Mucosa of stomach (tissue), 1 donor: ENCODE measurements around the gene STC2.

Source experiments
- H3K27me3 ChIP-seq: one replicate; pipeline ENCODE4 v1.7.0; 2013; ENCODE audit warnings: mild to moderate bottlenecking, low read length; ENCODE audit not compliant: control insufficient read depth, insufficient read depth
- H3K36me3 ChIP-seq: one replicate; pipeline ENCODE4 v1.7.0; 2013; ENCODE audit warnings: low read length; ENCODE audit not compliant: control insufficient read depth, insufficient read depth
- H3K4me1 ChIP-seq: one replicate; pipeline ENCODE4 v1.7.0; 2013; ENCODE audit warnings: mild to moderate bottlenecking, low read length; ENCODE audit not compliant: control insufficient read depth, insufficient read depth
- H3K4me3 ChIP-seq: one replicate; pipeline ENCODE4 v1.7.0; 2013; ENCODE audit warnings: low read length
- H3K9ac ChIP-seq: one replicate; pipeline ENCODE4 v1.7.0; 2013; ENCODE audit warnings: mild to moderate bottlenecking, low read length, moderate library complexity
- H3K9me3 ChIP-seq: one replicate; pipeline ENCODE4 v1.7.0; 2013; ENCODE audit warnings: mild to moderate bottlenecking, low read length, moderate library complexity; ENCODE audit not compliant: control insufficient read depth
- donor health status: Pancreatic carcinoma.

The STC2 gene

DNA sequence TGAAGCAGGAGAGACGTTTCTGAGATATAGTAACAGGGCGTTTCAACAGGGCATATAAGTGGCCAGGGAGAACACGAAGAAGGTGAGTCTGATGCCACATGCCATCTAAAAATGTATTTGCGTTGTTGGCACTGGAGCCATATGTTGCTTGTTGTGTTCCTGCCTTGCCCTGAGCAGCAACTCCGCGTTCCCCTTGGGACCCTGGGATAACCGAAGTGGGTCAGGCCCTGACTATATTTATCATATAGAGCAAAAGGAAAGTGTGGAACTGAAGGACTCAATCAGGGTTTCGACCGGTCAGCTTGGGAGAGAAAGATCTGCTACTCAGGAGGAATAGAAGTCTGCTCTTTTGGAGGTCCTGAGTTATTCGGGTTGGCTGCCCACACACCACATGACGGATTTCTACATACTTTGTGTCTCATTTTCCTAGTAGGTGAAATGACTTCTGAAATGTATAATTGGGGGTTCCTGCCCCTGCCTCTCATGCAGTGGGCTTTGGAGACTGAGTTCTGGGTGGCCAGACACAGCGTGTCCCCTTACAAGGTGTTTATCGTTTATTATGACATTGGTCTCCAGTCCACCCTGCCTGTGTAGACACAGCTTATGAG, 3.0 kb downstream of the STC2 start:
- no peaks in the 10 kb centered on the region for H3K9me3 ChIP-seq
- peaks cover 22% of the 10 kb centered on the region for H3K4me1 ChIP-seq
- no peak overlapping the region for H3K4me3 ChIP-seq
- peaks cover 44% of the 10 kb centered on the region for H3K27me3 ChIP-seq
- H3K36me3 ChIP-seq: no peaks in the 10 kb centered on the region
- no peak overlapping the region for H3K9ac ChIP-seq

DNA sequence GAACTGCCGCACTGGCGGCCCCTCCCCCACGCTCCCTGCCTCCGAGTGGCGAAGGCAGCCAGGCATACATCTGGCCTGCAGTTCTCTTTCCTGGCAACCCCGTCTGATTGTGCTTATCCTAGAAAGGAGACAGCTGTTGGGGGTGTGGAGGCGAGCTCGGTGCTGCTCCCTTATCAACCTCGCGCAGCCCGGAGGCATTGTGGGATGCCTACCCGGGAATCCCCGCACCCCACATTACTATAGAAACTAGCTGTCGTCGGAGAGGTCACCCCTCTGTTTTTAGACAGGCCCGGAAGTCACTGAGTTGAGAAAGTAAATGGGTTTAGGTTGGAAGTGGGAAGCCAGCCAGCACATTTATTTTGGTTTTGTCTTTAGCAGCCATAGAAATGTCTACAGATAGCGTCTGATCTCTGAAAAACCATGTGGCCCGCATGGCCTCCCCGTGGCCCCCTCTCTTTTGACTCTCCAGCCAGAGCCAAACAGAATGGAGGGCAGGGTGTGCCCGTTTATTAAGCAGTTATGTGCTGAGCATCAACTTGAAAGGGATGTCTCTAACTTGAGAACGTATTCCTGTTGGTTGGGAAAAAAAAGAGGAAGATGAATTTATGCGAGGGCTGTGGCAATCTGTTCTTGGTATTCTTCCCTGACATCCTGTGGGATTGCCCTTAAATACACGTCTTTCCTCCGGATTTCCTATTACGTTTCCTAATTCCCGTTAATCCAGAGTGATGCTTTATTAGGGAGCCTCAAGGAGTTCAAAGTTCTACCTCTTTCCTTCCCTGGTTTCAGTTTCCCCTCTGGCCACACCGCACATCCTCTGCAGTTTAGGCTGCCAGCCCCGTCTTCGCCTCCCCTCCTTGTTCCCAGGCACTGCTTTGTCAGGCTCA, 3.9 kb downstream of the STC2 start:
- H3K4me1 ChIP-seq: peaks cover 22% of the 10 kb centered on the region

DNA sequence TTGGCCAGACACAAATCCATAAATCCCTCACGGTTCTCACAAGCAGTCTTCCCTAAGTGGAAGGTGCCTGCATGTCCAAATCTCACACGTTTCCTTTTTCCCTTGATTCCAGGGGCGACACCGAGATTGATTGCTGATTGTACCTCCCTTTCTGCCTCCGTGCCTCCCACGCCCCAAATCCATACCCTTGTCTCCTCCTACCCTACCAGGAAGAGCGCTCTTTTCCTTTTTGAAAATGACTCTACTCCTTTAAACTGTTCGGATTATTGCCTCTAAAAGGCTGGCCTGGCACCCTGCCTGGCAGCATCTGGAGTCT, 4.5 kb downstream of the STC2 start:
- peaks cover 18% of the 10 kb centered on the region for H3K4me1 ChIP-seq
- no peaks in the 10 kb centered on the region for H3K9me3 ChIP-seq
- H3K27me3 ChIP-seq: peaks cover 33% of the 10 kb centered on the region
- H3K4me3 ChIP-seq: no peak overlapping the region
- no peak overlapping the region for H3K9ac ChIP-seq
- H3K36me3 ChIP-seq: no peaks in the 10 kb centered on the region

More for the DNA sequence above, 3.9 kb downstream of the STC2 start:
- Histone ChIP-seq H3K36me3 (no peaks in the 10 kb centered on the region), H3K4me3 (no peak overlapping the region), H3K9me3 (no peaks in the 10 kb centered on the region), H3K27me3 (peaks cover 38% of the 10 kb centered on the region), H3K9ac (no peak overlapping the region)

DNA sequence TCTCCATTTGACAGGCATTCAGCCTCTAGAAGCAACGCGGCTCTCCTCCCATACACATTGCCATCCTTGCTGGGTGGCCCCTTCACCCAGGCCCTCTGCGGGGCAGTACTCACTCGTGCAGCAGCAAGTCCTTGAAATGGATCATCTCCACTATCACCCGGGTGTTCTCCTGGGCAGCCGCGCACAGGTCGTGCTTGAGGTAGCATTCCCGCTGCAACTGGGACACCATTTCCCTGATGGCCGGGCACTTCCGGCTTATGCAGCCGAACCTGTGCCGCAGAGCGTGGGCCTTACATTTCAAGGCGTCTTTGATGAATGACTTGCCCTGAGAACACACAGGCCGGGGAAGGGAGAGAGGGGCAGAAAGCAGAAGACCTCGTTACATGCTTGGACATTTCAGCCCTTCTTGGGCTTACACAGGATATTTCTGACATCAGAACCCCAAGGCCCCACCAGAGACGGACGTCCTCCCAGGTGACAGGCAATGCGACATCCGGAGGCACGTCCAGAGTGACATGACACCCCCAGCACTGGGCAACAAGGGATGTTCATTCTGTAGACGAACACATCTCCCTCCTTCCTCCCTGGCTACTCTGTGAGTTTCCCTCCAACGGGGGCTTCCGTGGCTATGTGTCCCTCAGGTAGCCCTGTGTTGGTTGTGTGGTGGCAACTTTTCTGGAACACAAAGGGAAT, 5.0 kb downstream of the STC2 start:
- no peaks in the 10 kb centered on the region for H3K36me3 ChIP-seq
- no peaks in the 10 kb centered on the region for H3K9me3 ChIP-seq
- H3K4me1 ChIP-seq: peaks cover 14% of the 10 kb centered on the region
- H3K4me3 ChIP-seq: no peak overlapping the region
- no peak overlapping the region for H3K9ac ChIP-seq
- peaks cover 30% of the 10 kb centered on the region for H3K27me3 ChIP-seq

DNA sequence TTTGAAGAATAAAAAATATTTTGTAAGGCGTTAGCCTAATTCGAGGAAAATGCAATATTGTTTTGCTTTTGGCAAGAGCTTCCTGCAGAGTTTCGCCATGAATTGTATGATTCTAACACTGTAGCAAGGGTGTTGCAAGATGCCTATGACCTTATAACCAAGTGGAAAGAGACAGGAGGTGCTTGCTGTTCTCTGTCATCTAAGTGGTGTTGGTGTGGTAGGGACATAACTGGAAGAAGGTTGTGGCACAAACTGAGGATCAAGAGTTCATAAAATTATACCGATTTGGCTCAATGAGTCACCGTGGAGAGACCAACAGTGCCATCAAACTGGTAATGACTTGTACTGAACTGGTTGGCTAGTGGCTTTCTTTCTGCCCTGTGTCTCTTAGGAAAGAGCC, 6.3 kb downstream of the STC2 start:
- peaks cover 9% of the 10 kb centered on the region for H3K4me1 ChIP-seq
- H3K9ac ChIP-seq: no peak overlapping the region
- peaks cover 16% of the 10 kb centered on the region for H3K27me3 ChIP-seq
- H3K36me3 ChIP-seq: no peaks in the 10 kb centered on the region
- no peak overlapping the region for H3K4me3 ChIP-seq
- H3K9me3 ChIP-seq: no peaks in the 10 kb centered on the region

DNA sequence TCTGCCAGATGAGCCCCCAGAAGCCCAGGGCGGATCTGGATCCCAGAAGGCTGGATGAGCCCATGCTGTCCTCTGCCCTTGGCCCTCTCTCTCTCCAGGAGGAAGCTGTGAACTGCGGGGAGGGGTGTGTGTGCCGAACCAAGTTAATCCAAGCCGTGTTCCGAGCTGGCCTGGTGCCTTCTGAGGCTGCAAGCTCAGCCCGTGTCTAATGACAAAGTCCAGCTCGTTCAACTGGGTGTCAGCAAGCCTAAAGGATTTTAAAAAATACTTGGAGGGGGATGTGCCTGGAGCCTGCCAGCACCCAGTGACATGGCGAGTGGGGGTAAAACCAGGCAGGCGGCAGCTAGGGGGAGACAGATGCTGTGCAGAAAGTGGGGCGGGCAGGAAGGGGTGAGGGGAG, 8.0 kb downstream of the STC2 start:
- Histone ChIP-seq H3K27me3 (peaks cover 20% of the 10 kb centered on the region), H3K4me3 (no peak overlapping the region), H3K9ac (no peak overlapping the region), H3K9me3 (no peaks in the 10 kb centered on the region), H3K36me3 (no peaks in the 10 kb centered on the region), H3K4me1 (peaks cover 16% of the 10 kb centered on the region)

DNA sequence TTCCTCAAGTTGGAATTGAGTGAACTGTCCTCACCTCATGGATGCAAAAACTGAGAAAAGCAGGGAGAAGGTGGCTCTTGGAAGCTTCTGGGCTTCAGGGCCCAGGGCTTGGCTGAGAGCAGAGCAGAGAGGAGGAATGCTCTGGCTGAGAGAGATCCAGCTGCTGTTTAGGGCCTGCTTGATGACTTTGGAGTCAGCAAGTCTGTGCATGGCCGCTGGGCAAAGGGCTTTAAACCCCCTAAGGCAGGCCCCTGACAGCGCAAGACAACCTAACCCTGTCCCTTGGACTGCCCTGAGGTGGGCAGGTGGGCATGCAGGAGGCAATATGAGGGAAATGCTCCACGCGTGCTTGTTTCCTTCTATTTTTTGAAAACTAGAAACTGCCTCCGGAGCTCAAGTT, 8.6 kb downstream of the STC2 start:
- H3K4me3 ChIP-seq: no peak overlapping the region
- H3K27me3 ChIP-seq: peaks cover 22% of the 10 kb centered on the region
- H3K36me3 ChIP-seq: no peaks in the 10 kb centered on the region
- H3K9ac ChIP-seq: no peak overlapping the region
- peaks cover 16% of the 10 kb centered on the region for H3K4me1 ChIP-seq
- H3K9me3 ChIP-seq: no peaks in the 10 kb centered on the region

DNA sequence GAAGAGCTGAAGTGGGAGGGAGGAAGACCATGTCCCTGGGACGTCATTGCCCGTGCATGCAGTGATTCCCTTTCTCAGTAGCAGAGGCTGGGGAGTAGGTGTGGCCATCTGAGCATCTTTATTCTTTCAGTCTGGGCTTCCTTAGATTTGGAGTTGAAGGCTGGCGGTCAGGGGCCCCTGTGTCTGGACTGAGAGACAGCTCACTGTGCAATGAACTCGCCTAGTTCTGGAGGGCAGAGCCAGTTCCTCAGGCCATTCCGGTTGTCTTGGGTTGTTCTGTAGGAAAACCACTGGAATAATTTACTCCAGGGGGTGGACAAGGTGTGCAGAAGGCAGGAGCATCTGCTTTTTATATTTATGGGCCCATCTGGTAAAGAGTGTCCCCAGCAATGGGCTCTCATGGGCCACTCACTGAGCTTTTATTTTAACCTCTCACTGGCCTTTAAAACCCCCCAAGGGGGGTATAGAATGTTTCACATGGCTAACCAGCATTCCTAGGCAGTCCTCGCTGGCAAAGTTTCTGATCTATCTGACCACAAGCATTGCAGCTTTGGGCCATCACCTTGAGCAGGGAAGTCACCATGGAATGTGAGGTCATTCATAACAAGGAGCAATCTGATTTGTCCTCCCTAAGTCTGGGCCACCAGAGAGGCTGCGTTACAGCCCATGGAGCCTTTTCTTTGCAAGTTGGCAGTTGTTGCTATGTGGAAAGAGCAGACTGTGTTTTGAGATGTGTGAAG, 9.2 kb downstream of the STC2 start:
- H3K36me3 ChIP-seq: no peaks in the 10 kb centered on the region
- H3K27me3 ChIP-seq: peaks cover 28% of the 10 kb centered on the region
- H3K4me1 ChIP-seq: peaks cover 16% of the 10 kb centered on the region
- H3K4me3 ChIP-seq: no peak overlapping the region
- no peaks in the 10 kb centered on the region for H3K9me3 ChIP-seq
- H3K9ac ChIP-seq: no peak overlapping the region

DNA sequence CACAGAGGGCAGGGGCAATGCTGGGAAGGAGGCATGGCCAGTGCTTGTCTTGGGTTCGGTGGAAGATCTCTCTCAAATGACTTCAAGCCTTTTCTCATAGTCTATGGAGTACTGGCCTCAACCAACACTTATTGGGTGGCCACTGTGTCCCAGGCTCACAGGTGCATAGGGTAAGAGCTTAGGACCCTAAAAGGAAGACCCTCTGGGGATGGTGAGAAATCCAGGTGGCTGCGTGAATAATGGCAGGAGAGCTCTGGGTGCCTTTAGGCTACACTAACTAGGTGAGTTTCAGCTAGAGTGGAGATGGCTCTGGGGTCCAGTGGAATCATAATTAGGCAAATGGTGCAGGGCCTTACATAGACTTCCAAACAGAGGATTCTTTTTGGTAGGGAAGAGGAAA, 9.9 kb downstream of the STC2 start:
- Histone ChIP-seq H3K36me3 (no peaks in the 10 kb centered on the region), H3K9ac (no peak overlapping the region), H3K4me1 (peaks cover 11% of the 10 kb centered on the region), H3K9me3 (no peaks in the 10 kb centered on the region), H3K27me3 (peaks cover 29% of the 10 kb centered on the region), H3K4me3 (no peak overlapping the region)

DNA sequence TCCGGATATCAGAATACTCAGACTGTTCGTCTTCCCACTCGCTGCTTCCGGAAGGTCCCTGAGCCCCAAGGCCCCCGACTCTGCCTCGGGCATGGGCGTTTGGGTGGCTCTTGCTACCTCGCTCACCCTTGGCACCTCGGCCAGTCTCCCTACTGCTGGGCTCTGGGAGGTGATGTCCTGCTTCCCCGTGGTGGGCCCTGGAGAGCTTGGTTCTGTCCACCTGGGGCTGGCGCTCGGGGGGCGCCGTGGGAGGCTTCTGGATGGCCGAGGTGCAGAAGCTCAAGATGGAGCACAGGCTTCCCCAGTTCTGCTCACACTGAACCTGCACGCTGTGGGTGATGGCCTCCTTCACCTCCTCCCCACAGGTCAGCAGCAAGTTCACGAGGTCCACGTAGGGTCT, 10.4 kb downstream of the STC2 start:
- peaks cover 29% of the 10 kb centered on the region for H3K27me3 ChIP-seq
- peaks cover 7% of the 10 kb centered on the region for H3K4me1 ChIP-seq
- no peak overlapping the region for H3K4me3 ChIP-seq
- no peaks in the 10 kb centered on the region for H3K9me3 ChIP-seq
- no peaks in the 10 kb centered on the region for H3K36me3 ChIP-seq
- H3K9ac ChIP-seq: no peak overlapping the region

DNA sequence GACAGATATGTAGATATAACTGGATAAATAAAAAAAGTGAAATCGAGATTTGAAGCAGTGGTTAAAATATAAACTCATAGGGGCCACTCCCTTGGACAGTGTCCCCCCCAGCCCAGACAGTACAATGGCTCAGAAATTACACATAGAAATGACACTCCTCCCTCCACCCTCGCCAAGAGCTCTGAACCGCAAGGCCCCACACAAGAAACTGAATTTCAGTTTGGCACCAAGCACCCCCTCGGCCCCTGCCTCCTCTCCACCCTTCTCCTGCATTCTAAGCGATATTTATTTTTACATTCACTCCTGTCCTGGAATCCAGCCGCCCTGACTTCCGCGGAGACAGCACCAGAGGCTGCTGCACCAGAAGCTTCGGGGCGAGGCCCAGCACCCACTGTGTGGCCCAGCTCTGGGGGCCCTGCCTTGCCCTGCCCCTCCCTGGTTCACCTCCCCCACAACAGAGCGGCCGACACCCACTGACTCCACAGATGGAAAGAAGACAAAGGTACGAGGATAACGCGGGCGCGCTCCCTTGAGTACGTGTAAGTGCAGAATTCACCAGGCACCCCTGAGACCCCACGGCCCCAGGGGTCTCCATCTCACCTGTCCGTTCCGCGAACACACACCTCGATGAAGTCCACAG, 11.0 kb downstream of the STC2 start:
- no peak overlapping the region for H3K4me3 ChIP-seq
- H3K4me1 ChIP-seq: peaks cover 7% of the 10 kb centered on the region
- H3K9me3 ChIP-seq: no peaks in the 10 kb centered on the region
- peaks cover 29% of the 10 kb centered on the region for H3K27me3 ChIP-seq
- H3K9ac ChIP-seq: no peak overlapping the region
- no peaks in the 10 kb centered on the region for H3K36me3 ChIP-seq
